Skin of body (tissue), 2 donors: ENCODE results near the gene RNF115. TPM values are rescaled to one million over a fixed set of nuclear protein-coding genes. Genes with fewer than 3 reads are reported as not detected.
"Not testable (repeated sequence)": the region's sequence is repeated elsewhere in the genome, so short reads cannot be mapped to it uniquely, and the experiment has no call there.

Experiments
- DNase-seq: peaks from one replicate; lab custom pipeline; 2025; lab: John Stamatoyannopoulos, UW
- total RNA-seq: library from RNA; depleted of rRNA; stranded (reverse); fragments of >200 nt; gene quantifications from one replicate; pipeline ENCODE4 v1.2.3, GENCODE V29; 2014

Gene RNF115
- total RNA-seq, 1 donor from 2014 or later = 14.4 TPM

- no peak for DNase-seq
Measured at GRCh38 chr1:145730467-145730866, 93.4 kb downstream of the RNF115 start.

- DNase-seq = no peak
Measured at GRCh38 chr1:145729666-145730436, 94.0 kb downstream of the RNF115 start.

- peak; percentile 15 for DNase-seq
Measured at GRCh38 chr1:145729196-145729595, 94.7 kb downstream of the RNF115 start.

GRCh38 chr1:145726193-145726592 is 97.7 kb downstream of the RNF115 start:
- not testable (repeated sequence) for DNase-seq

GRCh38 chr1:145720878-145721671 is 102.8 kb downstream of the RNF115 start:
- DNase-seq = peak; percentile 7

GRCh38 chr1:145720556-145720877 is 103.4 kb downstream of the RNF115 start:
- DNase-seq = no peak

GRCh38 chr1:145719230-145720079 is 104.4 kb downstream of the RNF115 start, which contains the start of gene CD160:
TSS of gene CD160 (plus strand) at chr1:145719499. CDS start at chr1:145728328, 8,829 bp downstream.
- DNase-seq = no peak

GRCh38 chr1:145718465-145718864 is 105.4 kb downstream of the RNF115 start:
- DNase-seq = not testable (repeated sequence)

GRCh38 chr1:145717833-145718232 is 106.1 kb downstream of the RNF115 start:
- no peak for DNase-seq

GRCh38 chr1:145716641-145717345 is 107.1 kb downstream of the RNF115 start:
- no peak for DNase-seq

- no peak for DNase-seq
Measured at GRCh38 chr1:145714524-145715111, 109.3 kb downstream of the RNF115 start.

GRCh38 chr1:145711213-145711651 is 112.7 kb downstream of the RNF115 start:
- DNase-seq = no peak

GRCh38 chr1:145710291-145711027 is 113.4 kb downstream of the RNF115 start:
- DNase-seq = no peak

GRCh38 chr1:145708063-145708462 is 115.8 kb downstream of the RNF115 start:
- no peak for DNase-seq

- DNase-seq = no peak
Measured at GRCh38 chr1:145707183-145707867, 116.6 kb downstream of the RNF115 start, which contains the start of gene PDZK1. TSS of gene PDZK1 (minus strand) at chr1:145707368. CDS start at chr1:145688021, 19,347 bp downstream.

GRCh38 chr1:145706086-145706664 is 117.7 kb downstream of the RNF115 start:
- no peak for DNase-seq

- no peak for DNase-seq
Measured at GRCh38 chr1:145705622-145706021, 118.3 kb downstream of the RNF115 start.

- no peak for DNase-seq
Measured at GRCh38 chr1:145702826-145703225, 121.1 kb downstream of the RNF115 start.

GRCh38 chr1:145702052-145702451 is 121.8 kb downstream of the RNF115 start:
- no peak for DNase-seq
